SK-N-SH (cell line): Measurements from ENCODE around the gene KLK2.

ENCODE experiments used
- EZH2phosphoT487 ChIP-seq: fragments of 200-600 bp; sonication (generic); IDR thresholded peaks from 2 replicates; pipeline ENCODE4 v1.6.1; 2017; ENCODE audit warnings: low read depth, mixed run types, mild to moderate bottlenecking, antibody characterized with exemption, moderate library complexity, borderline replicate concordance
- FOXJ3 ChIP-seq: sonication (generic); formaldehyde crosslinking; IDR thresholded peaks from 2 replicates; pipeline ENCODE4 v1.5.1; 2020; ENCODE audit warnings: mild to moderate bottlenecking, missing genetic modification reagents
- JUND ChIP-seq: IDR thresholded peaks from 2 replicates; pipeline ENCODE4 v1.4.0; 2012
- MXI1 ChIP-seq: IDR thresholded peaks from 2 replicates; pipeline ENCODE4 v1.6.1; 2012; ENCODE audit warnings: mild to moderate bottlenecking, low read depth, low read length, improper control_type of control experiment
- NRF1 ChIP-seq: IDR thresholded peaks from 2 replicates; pipeline ENCODE4 v1.6.1; 2012; ENCODE audit warnings: low read depth, mild to moderate bottlenecking, low read length
- POLR2AphosphoS5 ChIP-seq: IDR thresholded peaks from 2 replicates; pipeline ENCODE4 v1.6.1; 2012; ENCODE audit warnings: low read depth, low read length
- SMC3 ChIP-seq: IDR thresholded peaks from 2 replicates; pipeline ENCODE4 v1.6.1; 2012; ENCODE audit warnings: low read depth, low read length, improper control_type of control experiment
- TCF12 ChIP-seq: IDR thresholded peaks from 2 replicates; pipeline ENCODE4 v1.4.0; 2012
- TF ChIP-seq, protein P1 (sequence below): IDR thresholded peaks from 2 replicates; pipeline ENCODE4 v1.4.0; 2012; ENCODE audit warnings: low read depth, borderline replicate concordance
- TF ChIP-seq, protein P2 (sequence below): fragments of 200-600 bp; sonication (generic); IDR thresholded peaks from 2 replicates; pipeline ENCODE4 v1.6.1; 2017; ENCODE audit warnings: antibody characterized with exemption, mild to moderate bottlenecking, moderate library complexity
- TF ChIP-seq, protein P3 (sequence below): IDR thresholded peaks from 2 replicates; pipeline ENCODE4; 2012

DNA sequence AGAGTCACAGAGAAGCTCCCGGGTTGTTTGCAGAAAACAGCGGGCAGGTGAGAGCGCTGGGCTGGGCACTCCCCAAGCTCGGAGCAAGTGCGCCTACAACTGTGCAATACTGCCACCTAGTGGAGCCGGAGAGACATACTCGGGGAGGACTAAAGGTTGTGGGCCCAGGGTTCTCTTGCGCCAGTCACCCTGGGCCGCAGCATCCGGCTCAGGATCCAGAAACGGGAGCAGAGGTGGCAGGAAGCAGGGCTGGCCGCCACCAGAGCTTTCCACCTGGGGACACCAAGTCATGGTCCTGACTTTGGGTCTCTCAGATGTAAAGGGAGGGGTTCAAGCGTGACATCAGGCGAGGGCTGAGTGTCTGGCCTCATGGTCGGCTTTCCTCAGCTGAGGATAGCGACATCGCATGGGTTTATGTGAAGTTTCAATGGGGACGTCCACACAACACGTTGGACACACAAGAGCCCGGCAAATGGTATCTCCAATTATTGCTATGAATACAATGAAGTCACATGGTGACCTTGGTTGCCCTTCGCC lies 49.1 kb downstream of the KLK2 start:
- peak; percentile 64 for TF ChIP-seq SMC3
- no peak for TF ChIP-seq NRF1
- no peak for TF ChIP-seq MXI1
- TF ChIP-seq, protein P1, sequence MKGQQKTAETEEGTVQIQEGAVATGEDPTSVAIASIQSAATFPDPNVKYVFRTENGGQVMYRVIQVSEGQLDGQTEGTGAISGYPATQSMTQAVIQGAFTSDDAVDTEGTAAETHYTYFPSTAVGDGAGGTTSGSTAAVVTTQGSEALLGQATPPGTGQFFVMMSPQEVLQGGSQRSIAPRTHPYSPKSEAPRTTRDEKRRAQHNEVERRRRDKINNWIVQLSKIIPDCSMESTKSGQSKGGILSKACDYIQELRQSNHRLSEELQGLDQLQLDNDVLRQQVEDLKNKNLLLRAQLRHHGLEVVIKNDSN: no peak
- TF ChIP-seq, protein P2, sequence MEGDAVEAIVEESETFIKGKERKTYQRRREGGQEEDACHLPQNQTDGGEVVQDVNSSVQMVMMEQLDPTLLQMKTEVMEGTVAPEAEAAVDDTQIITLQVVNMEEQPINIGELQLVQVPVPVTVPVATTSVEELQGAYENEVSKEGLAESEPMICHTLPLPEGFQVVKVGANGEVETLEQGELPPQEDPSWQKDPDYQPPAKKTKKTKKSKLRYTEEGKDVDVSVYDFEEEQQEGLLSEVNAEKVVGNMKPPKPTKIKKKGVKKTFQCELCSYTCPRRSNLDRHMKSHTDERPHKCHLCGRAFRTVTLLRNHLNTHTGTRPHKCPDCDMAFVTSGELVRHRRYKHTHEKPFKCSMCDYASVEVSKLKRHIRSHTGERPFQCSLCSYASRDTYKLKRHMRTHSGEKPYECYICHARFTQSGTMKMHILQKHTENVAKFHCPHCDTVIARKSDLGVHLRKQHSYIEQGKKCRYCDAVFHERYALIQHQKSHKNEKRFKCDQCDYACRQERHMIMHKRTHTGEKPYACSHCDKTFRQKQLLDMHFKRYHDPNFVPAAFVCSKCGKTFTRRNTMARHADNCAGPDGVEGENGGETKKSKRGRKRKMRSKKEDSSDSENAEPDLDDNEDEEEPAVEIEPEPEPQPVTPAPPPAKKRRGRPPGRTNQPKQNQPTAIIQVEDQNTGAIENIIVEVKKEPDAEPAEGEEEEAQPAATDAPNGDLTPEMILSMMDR: peak; percentile 76
- TF ChIP-seq TCF12: no peak
- no peak for TF ChIP-seq JUND
- TF ChIP-seq POLR2AphosphoS5: no peak
- no peak for TF ChIP-seq FOXJ3
- no peak for TF ChIP-seq EZH2phosphoT487
- TF ChIP-seq, protein P3, sequence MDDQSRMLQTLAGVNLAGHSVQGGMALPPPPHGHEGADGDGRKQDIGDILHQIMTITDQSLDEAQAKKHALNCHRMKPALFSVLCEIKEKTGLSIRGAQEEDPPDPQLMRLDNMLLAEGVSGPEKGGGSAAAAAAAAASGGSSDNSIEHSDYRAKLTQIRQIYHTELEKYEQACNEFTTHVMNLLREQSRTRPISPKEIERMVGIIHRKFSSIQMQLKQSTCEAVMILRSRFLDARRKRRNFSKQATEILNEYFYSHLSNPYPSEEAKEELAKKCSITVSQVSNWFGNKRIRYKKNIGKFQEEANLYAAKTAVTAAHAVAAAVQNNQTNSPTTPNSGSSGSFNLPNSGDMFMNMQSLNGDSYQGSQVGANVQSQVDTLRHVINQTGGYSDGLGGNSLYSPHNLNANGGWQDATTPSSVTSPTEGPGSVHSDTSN: no peak
